A673 (cell line): ENCODE measurements around the gene OR10V1.
"Not testable (repeated sequence)": the region's sequence is repeated elsewhere in the genome, so short reads cannot be mapped to it uniquely, and the experiment has no call there.

Experiments used
- EZH2 ChIP-seq: fragments of 200-600 bp; sonication (generic); IDR thresholded peaks from 2 replicates; pipeline ENCODE4 v1.6.1; 2017; ENCODE audit warnings: borderline replicate concordance, low read depth, mild to moderate bottlenecking, mixed read lengths, antibody characterized with exemption, low read length; ENCODE audit not compliant: poor library complexity, severe bottlenecking
- TF ChIP-seq, protein P1 (sequence below): fragments of 300-800, 200-600 bp; sonication (generic); conservative IDR thresholded peaks from 2 replicates; pipeline ENCODE4 v1.5.1; 2017; ENCODE audit warnings: low read depth, mild to moderate bottlenecking, antibody characterized with exemption, low read length, moderate library complexity, mixed read lengths

DNA sequence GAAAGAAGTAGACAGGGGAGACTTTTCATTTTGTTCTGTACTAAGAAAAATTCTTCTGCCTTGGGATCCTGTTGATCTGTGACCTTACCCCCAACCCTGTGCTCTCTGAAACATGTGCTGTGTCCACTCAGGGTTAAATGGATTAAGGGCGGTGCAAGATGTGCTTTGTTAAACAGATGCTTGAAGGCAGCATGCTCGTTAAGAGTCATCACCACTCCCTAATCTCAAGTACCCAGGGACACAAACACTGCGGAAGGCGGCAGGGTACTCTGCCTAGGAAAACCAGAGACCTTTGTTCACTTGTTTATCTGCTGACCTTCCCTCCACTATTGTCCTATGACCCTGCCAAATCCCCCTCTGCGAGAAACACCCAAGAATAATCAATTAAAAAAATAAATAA lies 13.5 kb downstream of the OR10V1 start:
- TF ChIP-seq, protein P1, sequence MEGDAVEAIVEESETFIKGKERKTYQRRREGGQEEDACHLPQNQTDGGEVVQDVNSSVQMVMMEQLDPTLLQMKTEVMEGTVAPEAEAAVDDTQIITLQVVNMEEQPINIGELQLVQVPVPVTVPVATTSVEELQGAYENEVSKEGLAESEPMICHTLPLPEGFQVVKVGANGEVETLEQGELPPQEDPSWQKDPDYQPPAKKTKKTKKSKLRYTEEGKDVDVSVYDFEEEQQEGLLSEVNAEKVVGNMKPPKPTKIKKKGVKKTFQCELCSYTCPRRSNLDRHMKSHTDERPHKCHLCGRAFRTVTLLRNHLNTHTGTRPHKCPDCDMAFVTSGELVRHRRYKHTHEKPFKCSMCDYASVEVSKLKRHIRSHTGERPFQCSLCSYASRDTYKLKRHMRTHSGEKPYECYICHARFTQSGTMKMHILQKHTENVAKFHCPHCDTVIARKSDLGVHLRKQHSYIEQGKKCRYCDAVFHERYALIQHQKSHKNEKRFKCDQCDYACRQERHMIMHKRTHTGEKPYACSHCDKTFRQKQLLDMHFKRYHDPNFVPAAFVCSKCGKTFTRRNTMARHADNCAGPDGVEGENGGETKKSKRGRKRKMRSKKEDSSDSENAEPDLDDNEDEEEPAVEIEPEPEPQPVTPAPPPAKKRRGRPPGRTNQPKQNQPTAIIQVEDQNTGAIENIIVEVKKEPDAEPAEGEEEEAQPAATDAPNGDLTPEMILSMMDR: not testable (repeated sequence)
- not testable (repeated sequence) for TF ChIP-seq EZH2
